GM18511 (cell line): ENCODE results near the gene RPH3AL.
"Not testable (repeated sequence)": the region's sequence is repeated elsewhere in the genome, so short reads cannot be mapped to it uniquely, and the experiment has no call there.

Experiments used
- ATAC-seq: cut with Tn5 transposase; IDR thresholded peaks from one replicate; pipeline ENCODE4 v1.9.1; 2021; ENCODE audit warnings: mild to moderate bottlenecking, moderate library complexity; ENCODE audit not compliant: unreplicated experiment

Gene RPH3AL

DNA sequence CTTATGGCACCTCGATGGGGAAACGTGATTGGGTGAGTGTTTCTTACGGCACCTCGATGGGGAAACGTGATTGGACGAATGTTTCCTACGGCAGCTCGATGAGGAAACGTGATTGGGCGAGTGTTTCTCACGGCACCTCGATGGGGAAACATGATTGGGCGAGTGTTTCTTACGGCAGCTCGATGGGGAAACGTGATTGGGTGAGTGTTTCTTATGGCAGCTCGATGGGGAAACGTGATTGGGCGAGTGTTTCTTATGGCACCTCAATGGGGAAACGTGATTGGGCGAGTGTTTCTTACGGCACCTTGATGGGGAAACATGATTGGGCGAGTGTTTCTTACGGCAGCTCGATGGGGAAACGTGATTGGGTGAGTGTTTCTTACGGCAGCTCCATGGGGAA is 146.1 kb downstream of the RPH3AL start:
- not testable (repeated sequence) for ATAC-seq

DNA sequence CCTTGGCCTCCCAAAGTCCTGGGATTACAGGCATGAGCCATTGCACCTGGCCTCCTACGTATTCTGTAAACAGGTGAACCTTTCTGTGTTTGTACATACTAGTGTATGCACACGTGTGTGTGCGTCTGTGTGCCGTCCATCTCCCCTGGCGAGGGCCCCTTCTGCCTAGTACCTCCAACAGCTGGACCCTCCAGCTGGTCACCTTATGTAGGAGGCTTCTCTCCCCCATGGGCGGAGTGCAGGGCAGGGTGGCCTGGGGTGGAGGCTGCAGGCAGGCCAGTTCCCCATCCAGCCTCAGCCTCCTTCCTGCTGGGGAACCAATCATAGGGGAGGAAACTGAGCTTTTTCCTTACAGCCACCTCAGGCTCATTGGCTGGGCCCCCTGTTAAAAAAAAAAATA is 146.8 kb downstream of the RPH3AL start:
- no peak for ATAC-seq

DNA sequence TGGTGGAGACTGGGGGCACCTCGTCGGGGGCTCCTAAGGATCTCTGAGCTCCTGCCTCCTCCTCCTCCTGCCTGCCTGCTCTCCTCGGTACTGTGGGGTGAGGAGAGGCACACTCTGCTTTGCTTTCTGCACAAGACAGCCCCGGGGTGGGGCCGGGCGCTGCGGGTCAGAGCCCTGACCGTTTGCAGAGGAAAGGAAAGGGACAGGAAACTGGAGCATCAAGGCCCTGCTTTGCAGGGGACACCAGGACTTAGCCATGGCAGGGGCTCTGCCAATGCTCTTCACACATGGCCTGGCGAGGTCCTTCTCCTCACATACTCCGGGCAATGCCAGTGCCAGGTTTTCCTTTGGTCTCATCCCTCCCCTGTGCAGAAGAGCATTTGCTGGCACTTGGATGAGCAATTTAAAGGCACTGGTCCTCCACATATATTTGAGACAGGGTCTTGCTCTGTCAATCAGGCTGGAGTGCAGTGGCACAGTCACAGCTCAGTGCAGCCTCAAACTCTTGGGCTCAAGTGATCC is 147.4 kb downstream of the RPH3AL start:
- ATAC-seq = no peak

DNA sequence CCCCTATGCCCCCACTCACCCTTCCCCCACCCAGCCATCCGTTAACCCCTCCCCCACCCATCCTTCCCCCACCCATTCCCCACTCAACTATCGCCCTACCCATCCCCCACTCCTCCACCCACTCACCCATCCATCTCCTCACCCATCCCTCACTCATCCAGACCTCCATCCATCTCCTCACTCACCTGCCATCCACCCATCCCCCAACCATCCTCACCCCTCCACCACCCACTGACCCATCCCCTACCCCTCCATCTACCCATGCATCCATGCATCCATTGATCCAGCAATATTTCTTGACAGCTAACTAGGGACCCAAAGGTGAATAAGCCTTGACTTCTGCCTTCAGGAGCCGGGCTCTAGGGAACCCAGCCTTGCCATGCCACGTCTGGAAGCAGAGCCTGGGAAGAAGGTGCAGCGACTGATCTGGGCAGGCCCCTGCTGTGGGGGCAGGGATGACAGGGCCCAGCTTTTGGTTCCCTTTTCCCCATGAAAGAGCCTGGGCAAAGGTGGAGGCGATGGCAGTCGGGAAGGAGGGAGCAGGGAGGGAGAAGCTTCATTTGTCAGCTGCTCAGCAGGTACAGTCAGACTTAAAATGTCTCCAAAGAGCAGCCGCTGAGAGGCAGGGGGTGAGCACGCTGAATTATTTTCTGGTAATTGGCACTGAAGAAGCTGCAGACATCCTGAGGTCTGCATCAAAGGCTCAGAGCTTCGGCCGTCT is 148.0 kb downstream of the RPH3AL start:
- ATAC-seq = no peak

DNA sequence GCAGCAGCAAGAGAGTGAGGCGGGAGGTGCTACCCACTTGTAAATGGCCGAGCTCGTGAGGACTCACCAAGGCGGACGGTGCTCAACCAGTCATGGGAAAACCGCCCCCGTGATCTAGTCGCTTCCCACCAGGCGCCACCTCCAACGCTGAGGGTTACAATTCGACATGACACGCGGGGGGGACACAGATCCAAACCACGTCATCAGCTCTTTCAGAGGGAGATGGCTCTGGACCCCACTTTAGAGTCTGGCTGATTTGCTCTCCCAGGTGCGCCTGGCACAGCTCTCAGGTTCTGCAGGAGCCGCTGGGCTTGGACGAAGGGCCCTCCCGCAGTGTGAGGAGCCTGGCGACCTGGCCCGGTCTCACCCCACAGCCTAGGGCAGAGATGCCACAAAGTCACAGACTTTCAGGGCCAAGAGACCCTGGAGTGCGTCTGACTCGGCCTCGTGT is 150.1 kb downstream of the RPH3AL start:
- ATAC-seq = no peak

DNA sequence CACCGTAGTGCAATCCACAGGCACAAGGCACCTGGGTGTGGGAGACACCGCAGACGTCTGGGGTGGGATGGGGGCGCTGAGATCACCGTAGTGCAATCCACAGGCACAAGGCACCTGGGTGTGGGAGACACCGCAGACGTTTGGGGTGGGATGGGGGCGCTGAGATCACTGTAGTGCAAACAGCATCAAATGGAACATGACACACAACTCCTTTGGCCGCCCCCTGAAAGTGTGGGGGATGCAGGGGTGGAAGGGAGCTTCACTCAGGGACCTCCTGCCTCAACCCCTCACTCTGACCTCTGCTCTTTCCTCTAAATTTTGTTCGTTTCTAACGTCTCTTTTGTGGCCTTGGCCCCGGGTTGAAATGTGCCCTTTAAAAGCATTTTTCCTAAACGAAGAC is 150.9 kb downstream of the RPH3AL start:
- ATAC-seq = not testable (repeated sequence)

DNA sequence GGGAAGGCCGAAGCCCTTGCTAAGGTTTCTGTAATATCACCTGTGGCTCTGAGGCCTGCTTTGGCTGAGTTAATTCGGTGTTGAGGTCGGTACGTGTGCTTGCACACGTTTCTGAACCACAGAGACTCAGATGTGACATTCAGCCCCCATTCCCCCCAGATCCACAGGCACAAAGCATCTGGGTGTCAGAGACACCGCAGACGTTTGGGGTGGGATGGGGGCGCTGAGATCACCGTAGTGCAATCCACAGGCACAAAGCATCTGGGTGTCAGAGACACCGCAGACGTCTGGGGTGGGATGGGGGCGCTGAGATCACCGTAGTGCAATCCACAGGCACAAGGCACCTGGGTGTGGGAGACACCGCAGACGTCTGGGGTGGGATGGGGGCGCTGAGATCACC is 151.3 kb downstream of the RPH3AL start:
- not testable (repeated sequence) for ATAC-seq

DNA sequence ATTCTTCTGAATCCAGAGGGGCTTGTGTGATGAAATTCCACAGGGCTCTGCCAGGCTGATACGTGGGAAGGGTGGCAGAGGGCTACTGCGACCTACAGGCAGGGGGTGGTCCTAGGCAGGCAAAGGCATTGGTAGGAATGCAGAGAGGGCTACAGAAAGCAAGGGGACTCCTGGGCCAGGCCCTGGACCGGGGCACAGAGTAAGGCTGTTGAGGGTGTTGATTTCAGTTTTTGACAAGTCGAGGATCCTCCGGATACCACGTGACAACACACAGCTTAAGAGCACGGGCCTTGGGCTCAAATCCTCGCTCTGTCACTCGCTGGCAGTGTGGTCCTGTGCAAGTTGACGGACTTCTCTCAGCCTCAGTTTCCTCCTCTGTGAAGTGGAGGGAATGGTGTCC is 152.0 kb downstream of the RPH3AL start:
- ATAC-seq = no peak

DNA sequence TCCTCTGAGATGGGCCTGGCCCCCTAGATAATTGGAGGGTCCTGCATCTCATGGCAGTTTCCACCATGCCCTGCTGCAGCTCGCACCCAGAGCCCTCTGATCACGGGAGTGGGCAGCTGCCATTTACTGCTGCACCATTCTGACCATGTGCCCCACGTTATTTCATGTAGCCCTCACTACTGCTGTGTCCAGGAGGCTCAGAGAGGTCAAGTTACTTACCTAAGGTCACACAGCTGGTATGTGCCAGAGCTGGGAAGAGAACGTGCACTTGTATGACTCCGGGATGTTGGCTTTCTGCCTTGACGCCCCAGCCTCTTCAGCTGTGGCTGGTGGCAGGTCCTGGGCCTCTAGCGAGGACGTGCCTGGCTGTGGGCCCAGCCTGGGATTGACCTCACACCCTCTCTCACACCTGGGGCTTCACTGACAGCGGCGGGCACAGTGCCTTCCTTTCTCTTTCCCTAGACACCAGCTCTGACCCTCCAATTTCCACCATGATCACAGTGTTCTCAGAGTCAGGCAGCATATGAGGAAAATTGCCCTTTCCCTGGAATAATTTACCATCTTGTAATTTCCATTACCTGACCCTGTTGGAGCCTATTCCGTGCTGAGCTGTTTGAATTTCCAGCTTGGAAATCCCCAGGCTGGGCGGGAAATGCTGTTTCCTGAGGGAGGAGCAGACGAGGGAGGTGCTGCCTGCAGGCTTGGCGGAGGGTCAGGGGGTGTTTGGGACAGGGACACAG is 152.6 kb downstream of the RPH3AL start:
- no peak for ATAC-seq

DNA sequence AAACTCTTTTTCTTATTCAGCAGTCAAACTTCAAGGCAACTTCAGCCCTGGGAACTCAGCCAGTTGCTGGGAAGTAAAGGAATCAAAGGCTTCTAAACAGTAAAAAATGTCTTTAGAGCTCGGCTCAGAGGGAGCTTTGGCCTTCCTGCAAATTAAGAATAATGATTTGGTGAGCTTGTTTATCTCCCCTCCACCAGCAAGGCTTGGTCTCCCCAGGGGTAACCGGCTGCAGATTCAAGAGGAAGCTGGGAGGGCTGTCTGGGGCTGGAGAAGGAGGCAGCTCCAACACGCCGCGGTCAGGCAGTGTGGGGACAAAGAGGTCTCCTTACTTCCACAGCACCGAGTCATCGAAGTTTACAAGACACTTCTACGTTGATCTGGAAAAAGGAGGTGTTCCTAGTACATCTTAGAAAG is 153.4 kb downstream of the RPH3AL start:
- no peak for ATAC-seq

DNA sequence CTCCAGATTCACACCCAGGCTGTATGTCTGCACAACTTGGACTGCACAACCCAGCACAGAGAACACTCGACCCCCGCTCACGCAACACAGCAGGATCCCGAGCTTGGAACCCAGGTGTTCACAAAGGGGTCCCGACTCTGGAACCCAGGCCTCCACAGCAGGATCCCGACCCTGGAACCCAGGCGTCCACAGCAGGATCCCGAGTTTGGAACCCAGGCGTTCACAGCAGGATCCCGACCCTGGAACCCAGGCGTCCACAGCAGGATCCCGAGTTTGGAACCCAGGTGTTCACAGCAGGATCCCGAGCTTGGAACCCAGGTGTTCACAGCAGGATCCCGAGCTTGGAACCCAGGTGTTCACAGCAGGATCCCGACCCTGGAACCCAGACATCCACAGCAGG is 154.4 kb downstream of the RPH3AL start:
- not testable (repeated sequence) for ATAC-seq

DNA sequence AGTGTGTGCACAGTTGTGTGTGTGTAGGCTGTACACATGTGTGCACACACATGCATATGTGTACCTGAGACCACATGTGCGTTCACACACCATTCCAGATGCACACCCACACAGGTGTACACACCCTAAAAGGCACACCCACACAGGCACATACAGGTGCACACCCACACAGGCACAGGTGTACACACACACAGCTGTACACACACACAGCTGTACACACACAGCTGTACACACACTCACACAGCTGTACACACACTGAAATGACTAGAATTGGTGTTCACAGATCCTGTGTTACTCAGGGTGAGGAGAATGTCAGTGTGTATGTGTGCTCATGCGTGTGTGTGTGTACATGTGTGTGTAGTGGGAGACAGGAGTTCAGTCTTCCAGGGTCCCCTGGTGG is 155.3 kb downstream of the RPH3AL start:
- ATAC-seq = no peak

DNA sequence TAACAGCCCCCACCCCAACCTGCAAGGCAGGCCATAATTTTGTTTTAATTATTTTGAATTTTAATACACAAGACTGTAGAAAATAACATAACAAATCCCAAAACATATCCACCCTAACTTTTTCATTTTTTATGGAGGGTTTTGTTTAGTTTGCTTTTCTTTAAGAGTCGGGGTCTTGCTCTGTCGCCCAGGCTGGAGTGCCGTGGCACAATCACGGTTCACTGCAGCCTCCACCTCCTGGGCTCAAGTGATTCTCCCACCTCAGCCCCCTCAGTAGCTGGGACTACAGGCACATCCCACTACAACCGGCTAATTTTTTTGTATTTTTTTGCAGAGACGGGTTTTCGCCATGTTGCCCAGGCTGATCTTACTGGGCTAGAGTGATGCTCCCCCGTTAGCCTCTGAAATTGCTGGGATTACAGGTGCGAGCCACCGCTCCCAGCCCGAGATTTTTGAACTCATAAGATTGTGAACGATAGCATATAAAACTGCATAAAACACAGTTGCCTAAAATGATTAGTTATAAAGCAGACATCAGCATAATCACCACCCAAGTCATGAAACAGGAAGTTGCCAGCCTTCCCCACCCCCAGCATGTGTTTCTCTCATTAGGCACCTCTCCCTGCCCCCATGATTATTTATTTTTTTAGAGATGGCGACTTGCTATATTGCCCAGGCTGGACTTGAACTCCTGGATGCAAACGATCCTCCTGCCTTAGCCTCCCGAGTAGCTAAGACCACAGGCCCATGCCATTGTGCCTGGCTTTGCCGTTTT is 157.6 kb downstream of the RPH3AL start:
- no peak for ATAC-seq

DNA sequence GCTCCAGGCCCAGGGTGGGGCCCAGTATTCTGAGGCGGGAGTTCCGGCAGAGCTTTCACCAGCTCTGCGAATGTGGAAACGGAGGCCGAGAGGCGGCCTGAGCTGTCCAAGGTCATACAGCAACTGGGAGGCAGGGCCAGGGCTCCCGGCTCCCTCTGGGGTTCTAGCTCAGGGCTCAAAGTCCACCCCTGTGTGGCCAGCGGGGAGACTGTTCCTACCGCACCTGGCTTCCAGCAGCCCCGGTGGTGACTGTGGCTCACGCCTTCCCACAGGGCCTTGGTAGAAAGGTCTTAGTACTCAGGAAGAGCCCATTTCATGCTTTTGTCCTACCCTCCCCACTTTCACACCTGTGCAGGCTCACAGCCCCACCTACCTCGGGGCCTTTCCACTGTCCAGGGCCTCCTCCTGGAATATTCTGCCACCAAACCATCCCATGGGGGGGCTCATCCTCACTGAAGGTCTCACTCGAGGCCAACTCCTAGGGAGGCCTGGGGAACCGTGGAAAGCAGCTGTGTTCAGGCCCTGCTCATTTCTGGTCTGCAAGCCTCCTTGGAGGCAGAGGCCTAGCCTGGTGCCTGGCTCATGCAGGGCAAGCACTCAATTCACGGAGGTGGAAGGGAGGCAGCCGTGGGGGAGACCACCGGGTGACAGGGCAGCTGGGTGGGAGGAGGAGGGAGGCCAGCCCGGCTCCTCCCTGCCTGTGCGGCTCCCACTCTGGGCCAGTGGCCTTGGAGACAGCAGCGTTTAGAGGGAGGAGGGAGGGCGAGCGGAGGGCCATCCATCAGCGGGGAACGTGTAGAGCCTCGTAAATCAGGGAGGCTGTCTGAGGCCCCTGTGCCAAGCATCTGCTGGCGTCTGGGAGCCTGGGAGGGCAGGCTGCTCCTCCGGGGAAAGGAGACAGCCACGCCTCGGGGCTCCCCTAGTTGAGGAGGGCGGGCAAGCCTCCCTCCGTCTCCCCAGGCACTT is 158.5 kb downstream of the RPH3AL start:
- no peak for ATAC-seq

DNA sequence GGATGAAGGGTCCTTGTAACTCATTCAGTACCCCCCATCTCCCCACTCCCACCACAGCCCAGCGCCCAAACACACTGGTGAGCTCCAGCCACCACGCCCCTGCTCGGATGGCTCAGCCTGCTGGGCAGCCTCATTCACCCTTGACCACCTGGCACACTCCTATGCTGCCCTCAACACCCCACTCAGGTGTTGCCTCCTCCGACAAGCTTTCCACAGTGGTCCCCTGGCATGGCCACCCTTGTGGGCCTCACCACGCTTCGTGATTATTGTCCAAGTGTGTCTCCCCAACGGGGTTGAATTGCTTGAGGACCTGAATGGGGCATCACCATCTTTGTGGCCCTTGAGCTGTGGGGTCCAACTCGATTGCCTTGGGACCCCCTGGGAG is 159.2 kb downstream of the RPH3AL start:
- ATAC-seq = no peak

DNA sequence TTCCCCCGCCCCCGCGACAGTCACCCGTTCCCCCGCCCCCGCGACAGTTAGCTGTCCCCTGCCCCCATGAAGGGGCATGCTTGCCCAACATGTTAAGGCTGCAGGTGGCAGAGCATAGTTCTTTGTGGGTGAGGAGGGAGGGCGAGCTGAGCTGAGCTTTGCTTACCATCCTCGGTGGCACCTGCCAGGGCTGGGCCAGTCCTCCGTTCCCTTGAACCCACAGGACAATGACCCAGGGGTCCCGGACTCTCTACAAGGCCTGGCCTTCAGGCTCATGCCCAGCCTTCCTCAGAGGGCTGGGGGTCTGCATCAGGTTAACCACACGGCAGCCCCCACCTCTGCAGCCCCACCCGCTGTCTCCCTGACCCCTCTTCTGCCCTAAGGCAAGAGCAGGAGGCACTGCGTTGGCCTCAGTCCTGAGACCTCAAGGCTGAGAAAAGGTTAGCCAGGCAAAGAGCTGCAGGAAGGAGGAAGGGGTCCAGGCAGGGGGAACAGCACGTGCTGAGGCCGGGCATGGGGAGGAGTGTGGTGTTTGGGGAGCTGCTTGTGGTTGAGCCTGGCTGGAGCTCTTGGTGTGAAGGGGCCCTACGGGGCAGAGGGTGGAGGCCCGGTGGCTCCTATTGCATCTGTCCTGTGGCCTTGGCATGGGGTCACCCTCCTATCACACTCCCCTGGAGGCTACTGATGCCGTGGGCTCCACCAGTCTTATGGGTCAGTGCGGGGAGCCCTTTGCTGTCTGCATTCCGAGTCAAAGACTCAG is 159.8 kb downstream of the RPH3AL start:
- no peak for ATAC-seq

DNA sequence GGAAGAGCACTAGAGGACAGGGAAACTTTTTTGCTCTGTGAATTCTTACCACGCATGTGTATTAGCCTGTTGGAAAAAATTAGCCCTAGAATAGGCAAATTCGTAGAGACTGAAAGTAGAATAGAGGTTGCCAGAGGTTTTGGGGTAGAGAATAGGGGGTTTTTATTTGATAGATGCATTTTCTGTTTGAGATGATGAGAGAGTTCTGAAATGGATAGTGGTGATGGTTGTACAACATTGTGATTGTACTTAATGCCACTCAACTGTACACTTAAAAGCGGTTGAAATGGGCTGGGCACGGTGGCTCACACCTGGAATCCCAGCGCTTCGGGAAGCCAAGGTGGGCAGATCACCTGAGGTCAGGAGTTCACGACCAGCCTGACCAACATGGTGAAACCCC is 163.2 kb downstream of the RPH3AL start:
- ATAC-seq = no peak

DNA sequence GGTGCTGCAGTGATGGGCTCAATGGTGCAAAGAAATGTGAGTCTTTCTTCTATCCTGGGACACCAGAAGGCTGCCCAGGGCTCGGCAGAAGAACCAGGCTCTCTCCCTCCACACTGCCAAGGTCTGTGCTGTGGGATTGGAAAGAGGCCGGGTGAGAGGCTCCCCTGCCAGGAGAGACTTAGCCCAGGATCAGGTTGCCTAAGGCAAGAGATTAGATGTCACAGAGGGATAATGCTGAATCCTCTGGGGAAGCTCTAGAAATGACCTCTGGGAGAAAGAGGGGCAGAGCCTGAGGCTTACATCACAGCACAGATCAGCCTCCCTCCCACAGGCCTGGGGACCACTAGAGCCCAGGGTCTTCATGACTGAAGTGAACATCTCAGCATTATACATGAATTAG is 165.5 kb downstream of the RPH3AL start:
- no peak for ATAC-seq

DNA sequence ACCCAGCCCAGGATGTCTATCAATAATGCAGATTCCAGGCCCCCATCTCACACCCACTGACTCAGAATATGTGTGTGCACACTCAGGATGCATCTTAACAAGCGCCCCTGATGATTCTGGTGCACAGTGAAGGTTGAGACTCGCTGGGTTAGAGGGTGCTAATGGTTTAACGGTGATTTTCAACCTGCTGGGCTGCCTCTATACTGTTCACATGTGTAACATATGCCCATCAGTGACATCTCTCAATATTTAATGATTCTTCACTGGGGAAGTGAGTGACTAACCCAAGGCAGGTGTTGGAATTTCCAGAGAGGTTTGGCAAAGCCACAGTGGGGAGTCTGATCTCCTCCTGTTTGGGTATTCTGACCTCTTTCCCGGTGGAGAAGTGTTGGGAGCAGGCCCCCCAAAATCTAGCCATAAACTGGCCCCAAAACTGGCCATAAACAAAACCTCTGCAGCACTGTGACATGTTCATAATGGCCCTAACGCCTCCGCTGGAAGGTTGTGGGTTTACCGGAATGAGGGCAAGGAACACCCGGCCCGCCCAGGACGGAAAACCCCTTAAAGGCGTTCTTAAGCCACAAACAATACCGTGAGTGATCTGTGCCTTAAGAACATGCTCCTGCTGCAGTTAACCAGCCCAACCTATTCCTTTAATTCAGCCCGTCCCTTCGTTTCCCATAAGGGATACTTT is 167.0 kb downstream of the RPH3AL start:
- no peak for ATAC-seq
